ENCODE results near the gene ZNF644.
"Not testable (repeated sequence)": the region's sequence is repeated elsewhere in the genome, so short reads cannot be mapped to it uniquely, and the experiment has no call there.

Gene ZNF644

DNA sequence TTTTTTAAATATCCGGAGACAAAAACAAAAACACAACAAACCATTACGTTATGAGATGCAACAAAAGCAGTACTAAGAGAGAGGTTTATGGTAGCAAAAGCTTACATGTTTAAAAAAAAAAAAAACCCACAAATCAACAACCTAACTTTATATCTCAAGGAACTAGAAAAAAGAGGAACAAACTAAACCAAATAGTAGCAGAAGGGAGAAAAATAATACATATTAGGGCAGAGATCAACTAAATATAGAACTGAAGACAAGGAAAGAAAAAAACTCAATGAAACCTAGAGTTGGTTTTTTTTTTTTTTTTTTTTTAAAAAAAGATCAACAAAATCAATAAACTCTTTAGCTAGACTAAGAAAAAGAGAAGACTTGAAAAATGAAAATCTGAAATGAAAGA, 34.9 kb downstream of the ZNF644 start:
- DNase-seq, result peak in 2 of 4 experiments; percentile 32 to 41

DNA sequence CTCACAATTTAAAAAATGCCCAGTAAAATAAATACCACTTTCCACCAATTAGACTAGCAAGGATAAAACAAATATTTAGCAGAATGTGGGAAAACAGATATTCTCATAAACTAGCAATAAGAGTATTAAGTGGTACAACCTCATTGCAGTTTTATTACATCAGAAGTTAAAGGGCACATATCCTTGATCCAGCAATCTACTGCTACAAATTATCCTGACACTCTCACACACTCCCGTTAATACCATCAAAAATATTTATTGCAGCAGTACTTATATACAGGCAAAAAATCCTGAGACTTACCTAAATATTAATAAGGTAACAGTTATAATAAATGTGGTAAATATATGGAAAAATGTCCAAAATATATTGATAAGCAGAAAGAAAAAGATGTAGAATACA, 44.3 kb downstream of the ZNF644 start:
- DNase-seq, result no peak

DNA sequence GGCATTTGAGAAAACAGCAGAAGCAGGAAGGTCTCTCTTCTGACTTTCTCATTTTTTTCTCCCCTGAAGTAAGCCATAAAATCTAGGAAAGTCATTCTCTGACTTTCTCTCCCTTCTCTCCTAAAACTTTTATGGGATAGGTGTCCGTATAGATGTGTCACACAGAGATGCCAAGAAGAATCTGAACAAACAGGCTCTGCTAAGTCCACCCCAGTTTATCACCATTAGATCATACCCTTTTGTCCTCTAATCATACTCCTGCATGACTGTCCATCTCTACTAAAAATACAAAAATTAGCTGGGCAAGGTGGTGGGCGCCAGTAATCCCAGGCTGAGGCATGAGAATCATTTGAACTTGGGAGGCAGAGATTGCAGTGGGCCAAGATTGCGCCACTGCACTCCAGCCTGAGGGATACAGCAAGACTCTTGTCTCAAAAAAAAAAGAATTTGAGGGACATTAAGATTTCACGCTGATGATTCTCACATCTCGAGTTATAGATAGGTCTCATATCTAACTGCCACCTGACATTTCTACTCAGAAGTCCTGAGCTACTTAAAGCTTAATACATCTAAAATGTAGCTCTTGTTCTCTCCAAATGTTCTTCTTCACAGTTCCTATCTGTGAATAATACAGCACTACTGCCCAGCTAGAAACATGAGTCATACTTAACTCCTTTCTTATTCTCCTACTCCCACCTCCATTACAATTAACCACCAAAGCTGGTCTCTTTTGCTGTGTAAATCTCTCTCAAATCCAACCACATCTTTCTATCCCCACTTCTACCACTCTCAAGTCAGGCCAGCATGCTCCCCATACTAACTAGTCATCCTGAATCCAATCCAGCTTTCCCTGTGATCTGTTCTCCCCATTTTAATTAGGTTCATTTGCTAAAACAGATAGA, 47.7 kb downstream of the ZNF644 start:
- DNase-seq, result peak in 2 of 4 experiments; percentile 18 to 26

DNA sequence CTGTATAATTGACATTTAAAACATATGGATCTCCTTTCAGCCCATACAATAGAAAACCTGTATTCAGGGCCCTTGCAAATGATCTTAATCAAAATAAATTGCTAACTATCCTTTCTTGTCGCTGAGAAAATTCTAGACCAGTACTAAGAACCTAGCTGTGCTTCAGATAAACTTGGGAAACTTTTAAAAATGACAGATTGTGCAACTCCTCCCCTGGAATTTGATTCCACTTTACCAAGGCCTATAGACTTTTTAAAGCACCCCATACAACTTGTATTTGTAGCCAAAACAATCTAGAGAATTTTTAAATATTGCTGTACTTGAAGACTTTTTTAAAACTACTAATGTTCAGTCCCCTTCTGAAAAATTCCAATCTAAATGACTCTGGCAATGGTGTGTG, 51.6 kb downstream of the ZNF644 start:
- no peak for DNase-seq

DNA sequence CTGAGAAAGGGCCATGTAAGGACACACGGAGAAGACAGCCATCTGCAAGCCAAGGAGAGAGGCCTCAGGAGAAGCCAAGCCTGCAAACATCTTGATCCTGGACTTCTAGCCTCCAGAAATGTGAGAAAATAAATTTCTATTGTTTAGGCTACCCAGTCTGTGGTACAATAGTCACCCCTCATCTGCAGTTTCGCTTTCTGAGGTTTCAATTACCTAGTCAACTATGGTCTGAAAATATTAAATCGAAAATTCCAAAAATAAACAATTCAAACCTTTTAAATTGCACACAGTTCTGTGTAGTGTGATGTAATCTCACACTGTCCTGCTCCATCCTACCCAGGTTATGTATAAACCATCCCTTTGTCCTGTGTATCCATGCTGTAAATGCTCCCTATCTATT, 52.6 kb downstream of the ZNF644 start:
- DNase-seq, result no peak

DNA sequence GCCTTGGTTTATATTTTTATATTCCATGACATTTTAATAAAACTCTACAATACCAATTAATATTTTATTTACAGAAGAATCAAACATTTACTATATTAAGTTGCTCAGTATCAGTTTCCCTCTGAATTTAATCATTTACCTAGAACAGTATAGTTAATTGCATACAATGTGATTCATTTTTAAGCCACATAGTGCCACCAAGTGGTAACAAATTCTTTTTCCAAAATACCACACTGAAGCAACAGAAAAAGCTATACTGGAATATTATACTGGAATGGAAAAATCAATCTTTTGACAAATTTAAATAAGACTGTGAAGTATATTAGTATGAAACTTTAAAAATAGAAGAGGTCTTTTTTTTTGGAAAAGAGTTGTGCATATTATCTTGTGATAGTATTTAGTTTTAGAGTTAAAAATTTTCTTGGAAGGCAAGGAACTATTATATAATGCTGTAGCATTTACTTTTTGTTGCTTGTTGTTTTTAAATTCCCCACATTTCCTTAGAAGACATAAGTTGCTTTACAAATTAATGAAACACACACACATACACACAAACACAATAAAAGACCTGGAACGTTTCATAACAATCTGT, 57.3 kb downstream of the ZNF644 start:
- DNase-seq, result peak in 2 of 4 experiments; percentile 9 to 28

DNA sequence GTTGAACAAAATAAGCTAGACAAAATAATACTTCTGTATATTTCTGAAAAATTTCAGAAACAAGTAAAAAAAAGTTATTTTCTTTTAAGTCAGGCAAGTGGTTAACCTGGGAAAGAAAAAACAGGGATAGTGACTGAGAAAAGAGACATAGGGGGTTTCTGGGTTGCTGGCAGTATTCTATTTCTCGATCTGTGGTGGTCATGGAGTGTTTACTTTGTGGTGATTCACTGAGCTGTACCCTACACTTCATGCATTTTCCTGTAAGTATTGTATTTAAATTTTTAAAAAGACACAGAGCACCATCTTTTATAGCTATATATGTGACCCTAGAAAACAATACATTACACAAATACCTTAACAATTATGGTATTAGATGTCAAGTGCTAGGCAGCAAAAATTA, 58.2 kb downstream of the ZNF644 start:
- no peak for DNase-seq

DNA sequence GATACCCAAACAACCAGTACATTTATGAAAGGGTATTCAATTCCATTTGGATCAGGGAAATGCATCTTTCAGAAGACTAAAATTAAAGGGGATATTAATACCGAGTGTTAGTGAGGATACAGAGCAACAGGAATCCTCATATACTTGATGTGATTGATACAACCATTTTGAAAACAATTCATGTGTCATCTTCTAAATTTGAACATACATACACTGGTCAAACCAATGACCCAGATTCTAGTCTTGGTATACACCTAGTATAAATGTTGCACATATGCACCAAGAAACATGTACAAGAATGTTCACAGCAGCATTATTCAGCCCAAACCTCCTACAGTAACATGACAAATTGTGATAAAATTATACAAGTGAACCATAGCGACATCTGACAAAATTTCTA, 58.6 kb downstream of the ZNF644 start:
- no peak for DNase-seq

DNA sequence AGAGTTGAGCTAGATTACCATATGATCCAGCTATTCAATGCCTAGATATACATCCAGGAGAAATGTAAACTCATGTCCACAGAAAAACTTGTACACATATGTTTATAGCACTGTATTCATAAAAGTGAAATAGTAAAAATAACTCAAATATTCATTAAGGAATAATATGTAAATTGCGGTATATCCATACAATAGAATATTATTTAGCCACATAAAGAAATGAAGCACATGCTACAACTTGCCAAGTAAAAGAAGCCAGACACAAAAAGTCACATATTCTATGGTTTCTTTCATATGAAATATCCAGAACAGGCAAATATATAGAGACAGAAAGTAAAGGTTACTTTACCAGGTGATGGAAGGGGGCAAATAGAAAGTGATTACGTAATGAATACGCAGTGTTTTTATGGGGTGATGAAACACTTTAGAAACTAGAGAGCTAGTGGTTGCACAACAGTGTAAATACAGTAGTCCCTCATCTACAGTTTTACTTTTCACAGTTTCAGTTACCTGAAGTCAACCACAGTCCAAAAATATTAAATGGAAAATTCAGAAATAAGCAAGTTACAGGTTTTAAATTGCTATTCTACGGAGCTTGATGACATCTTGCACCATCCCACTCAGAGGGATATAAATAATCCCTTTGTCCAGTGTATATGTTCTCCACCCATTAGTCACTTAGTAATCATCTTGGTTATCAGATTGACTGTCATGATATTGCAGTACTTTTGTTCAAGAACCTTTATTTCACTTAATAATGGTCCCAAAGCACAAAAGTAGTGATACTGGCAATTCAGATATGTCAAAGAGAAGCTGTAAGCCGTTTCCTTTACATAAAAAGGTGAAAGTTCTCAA, 62.3 kb downstream of the ZNF644 start:
- peak in 2 of 4 experiments; percentile 15 to 16 for DNase-seq

DNA sequence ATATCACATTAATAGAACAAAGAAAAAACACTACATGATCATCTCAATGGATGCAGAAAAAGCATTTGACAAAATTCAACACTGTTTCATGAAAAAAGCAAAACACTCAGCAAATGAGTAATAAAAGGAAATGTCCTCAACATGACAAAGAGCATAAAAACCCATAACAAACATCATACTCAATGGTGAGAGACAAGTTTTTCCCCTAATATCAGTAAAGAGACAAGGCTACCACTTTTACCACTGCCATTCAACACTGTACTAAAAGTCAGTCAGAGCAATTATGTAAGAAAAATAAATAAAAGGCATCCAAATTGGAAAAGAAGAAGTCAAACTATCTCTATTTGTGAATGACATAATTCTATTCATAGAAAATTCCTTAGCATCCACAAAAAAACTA, 64.3 kb downstream of the ZNF644 start:
- no peak for DNase-seq

DNA sequence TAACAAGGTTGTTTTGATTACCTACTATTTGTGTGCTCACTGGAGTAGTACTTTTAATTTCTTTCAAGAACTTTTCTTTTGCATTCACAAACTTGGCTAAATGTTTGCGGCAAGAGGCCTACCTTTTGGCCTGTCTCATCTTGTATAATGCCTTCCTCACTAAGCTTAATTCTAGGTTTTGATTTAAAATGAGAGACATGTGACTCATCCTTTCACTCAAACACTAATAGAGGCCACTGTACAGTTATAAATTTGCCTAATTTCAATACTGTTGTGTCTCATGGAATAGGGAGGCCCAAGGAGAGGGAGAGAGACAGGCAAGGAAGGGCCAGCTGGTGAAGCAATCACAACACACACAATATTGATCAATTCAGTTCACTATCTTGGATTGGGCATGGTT, 66.1 kb downstream of the ZNF644 start:
- DNase-seq, result no peak

DNA sequence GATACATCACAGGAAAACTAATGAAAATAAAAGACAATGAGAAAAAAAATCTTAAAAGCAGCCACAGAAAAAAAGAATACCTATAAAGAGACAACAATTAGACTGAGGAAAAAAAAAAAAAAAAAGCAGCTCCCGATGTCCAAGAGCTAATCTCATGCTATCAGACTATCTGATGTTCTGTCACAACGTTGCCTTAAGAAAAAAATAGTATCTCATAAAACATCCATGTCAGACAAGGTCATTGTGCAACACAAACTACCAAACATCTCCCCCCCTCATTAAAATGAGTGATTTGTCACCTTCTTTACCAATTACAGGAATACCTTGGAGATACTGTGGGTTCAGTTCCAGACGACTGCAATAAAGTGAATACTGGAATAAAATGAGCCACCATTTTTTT, 68.9 kb downstream of the ZNF644 start:
- DNase-seq, result no peak

DNA sequence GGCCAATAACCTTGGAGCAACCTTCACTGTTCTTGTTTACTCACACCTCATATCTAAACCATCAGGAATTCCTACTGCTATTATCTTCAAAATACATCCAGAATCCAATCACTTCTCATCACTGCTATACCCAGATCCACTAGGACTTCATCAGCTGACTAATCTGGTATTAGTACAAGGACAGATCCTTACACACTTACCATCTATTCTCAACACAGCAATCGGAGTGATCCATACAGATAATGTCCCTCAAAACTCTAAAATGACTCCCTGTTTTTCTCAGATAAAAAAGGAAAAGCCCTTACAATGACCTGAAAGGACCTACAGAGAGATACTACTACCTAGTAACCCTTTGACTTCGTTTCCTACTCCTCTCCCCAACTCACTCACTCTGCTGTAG, 70.8 kb downstream of the ZNF644 start:
- no peak for DNase-seq

DNA sequence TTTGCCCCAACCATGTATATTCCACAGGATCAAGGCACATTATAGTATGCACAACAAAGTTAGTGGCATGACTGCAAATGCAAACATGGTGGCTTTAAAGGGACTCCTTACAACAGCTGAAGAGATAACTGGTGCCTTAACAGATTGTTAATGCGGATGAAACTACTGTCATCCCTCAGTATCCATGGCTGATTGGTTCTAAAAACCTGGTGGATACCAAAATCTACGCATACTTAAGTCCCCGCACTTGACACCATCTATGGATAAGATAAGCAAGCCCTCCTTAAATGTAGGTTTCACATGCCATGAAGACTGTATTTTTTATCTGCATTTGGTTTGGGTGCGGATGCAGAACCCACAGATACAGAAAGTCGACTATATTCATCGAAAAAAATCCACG, 73.5 kb downstream of the ZNF644 start:
- no peak for DNase-seq

DNA sequence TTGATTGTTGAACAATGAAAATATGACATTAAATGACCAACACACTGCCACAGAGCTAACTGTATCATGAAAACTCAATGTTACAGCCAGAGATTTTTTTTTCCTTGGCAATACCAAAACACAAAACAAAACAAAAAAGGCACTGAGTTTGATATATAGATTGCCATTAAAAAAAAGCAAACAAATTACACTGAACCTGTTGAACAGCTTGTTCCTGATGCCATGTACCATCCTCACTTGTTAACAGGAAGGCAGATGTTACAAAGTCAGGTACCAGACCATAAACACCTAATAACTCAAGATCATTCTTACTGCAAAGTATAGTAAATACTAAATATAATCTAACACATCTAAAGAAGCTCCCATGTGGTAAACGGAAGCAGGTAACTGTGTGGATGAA, 75.2 kb downstream of the ZNF644 start:
- DNase-seq, result no peak

DNA sequence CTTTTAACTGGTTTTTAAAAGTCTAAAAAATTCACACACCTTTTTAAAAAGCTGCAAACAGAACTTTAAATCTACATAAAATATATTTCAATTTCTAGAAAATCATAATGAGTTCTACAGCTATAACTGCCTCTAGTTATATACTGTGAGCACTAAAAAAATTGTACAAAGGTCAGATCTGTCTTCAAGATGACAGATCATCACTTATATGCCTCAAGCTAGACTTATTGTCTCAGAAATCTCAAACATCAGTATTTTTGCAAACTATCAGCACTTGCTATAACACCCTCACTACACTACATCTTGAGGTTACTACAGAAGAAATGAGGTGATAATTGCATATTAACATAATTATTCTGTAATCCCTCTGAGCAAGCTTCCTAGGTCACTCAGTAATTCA, 76.5 kb downstream of the ZNF644 start:
- DNase-seq, result no peak

DNA sequence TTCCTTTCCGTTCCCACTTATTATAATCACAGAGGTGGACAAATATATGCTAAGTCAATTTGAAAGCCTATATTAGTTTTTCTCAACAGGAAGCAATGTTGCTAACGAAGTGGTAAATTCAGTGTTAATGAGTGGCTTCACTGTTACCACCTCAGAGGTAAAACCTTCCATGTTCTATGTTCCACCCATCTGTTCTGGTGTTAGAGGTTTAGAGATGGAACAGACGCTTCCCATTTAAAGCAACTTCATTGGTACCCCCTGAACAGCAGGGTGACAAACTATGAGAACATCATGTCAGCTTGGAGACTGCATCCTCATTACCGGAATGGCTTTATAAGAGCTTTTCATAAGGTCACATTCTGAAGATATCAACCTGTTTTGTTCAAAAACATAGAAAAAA, 77.9 kb downstream of the ZNF644 start:
- DNase-seq, result no peak

DNA sequence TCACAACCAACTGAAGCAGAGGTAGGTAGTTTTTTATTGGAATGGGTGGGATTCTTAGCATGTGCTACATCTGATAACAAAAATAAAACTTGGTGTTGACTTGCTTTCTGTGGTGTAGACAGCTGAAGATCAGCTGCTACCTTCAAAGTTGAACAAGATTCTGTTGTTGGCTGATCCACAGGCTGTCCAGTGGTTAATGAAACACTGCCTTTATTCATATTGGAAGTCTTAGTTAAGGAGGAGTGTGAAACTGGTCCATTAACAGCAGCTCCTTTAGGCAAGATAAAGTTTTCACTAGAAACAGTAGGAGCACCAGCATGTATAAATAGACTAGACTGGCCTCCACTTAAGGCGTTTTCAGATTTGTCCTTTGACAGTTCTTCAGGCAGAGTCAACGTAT, 81.1 kb downstream of the ZNF644 start:
- DNase-seq, result no peak

DNA sequence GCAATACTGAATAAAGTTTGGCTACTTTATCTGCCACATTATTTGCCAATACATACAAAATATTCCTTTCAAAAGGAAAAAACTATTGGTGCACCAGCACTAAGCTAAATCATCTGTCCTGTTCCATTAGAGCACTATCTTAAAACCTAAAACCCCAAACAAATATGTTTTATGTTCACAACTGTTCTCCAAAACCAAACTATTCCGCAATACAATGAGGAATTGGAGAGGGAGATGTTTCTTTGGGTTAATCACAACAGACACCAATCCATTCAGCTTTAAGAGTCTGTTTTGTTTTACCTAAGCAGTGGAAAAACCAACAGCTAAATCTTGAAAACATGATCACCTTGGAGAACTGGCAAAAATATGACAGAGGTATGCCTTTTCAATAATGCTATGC, 85.1 kb downstream of the ZNF644 start:
- no peak for DNase-seq

DNA sequence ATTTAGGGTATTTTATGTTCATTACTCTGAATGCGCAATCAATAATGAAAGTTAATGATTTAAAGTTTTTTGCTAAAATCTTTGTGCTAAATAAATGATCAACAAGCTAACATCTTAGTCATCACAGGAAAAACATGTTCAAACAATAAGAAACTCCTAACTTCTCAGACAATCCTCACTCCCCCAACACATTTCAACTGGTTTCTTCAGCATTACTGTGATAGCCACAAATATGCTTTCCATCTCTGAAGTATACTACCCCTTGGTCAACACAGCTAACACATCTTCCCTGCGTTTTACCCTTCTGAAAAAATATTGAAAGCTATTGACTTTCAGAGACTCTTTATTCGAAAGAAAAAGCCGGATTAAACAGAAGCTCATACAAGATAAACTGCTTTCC, 85.8 kb downstream of the ZNF644 start:
- no peak for DNase-seq

DNA sequence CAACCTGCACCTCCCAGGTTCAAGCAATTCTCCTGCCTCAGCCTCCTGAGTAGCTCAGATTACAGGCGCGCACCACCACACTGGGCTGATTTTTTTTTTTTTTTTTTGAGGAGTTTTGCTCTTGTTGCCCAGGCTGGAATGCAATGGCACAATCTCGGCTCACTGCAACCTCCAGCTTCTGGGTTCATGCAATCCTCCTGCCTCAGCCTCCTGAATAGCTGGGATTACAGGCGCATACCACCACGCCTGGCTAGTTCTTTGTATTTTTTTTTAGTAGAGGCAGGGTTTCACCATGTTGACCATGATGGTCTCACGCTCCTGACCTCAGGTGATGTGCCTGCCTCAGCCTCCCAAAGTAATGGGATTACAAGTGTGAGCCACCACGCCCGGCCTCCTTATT, 93.6 kb downstream of the ZNF644 start:
- DNase-seq, result not testable (repeated sequence)

DNA sequence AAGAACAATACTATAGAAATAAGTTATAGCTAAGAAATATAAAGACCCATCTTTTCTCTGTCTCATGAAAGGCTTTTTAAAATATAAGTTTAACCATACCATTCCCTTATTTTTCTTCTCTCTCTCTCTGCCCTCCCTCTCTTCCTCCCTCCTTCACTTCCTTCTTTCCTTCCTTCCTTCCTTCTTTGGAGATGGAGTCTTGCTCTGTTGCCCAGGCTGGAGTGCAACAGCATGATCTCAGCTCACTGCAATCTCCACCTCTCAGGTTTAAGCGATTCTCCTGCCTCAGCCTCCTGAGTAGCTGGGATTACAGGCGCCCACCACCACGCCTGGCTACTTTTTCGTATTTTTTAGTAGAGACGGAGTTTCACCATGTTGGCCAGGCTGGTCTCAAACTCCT, 94.2 kb downstream of the ZNF644 start:
- not testable (repeated sequence) for DNase-seq

DNA sequence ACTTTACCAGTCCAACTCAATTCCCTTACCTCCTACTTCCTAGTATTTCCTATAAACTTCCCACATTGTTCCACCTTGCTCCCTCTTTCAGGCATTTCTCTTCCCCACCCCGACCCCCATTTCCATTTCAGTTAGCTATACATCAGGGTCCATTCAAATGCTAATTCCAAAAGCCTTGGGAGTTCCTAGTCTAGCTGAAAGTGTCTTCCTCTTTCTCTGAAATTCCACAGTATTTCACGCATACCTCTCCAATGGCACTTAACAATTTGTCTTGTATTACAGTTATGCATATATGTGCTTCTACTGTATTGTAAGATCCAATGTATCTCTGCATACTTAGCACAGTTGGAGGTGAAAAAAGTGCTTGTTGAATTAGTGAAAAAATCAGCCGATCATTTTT, 94.9 kb downstream of the ZNF644 start:
- no peak for DNase-seq
